Lung (tissue), 12 donors: ENCODE measurements around the gene ZSCAN30. TPM values are rescaled to one million over a fixed set of nuclear protein-coding genes. Genes with fewer than 3 reads are reported as not detected.

ENCODE experiments used
- ATAC-seq: fragments of 200-7000 bp; cut with Tn5 transposase; one replicate; pipeline ENCODE4 v1.9.1; 2020; ENCODE audit warnings: moderate number of reproducible peaks; ENCODE audit not compliant: insufficient read depth, low FRiP score
- DNase-seq, 3 donors: peaks; one replicate each; pipeline ENCODE4 v3.0.0-alpha.2; 2013 to 2017
- H3K27ac ChIP-seq, 2 donors: one replicate each; pipeline ENCODE4 v1.5.1; 2013; ENCODE audit warnings: mild to moderate bottlenecking in 2 of 2, moderate library complexity in 2 of 2, control low read depth in 1 of 2, inconsistent platforms in 1 of 2, low read depth in 1 of 2, low read length in 1 of 2
- H3K27me3 ChIP-seq, 3 donors: one replicate each; pipeline ENCODE4 v1.5.1; 2013; ENCODE audit warnings: low read length in 2 of 3; ENCODE audit not compliant: control insufficient read depth in 3 of 3, insufficient read depth in 3 of 3
- H3K36me3 ChIP-seq, 4 donors: one replicate each; pipeline ENCODE4 v1.5.1; 2013; ENCODE audit warnings: low read length in 4 of 4, mild to moderate bottlenecking in 1 of 4, moderate library complexity in 1 of 4; ENCODE audit not compliant: control insufficient read depth in 4 of 4, insufficient read depth in 4 of 4
- H3K4me1 ChIP-seq, 5 donors: one replicate each; pipeline ENCODE4 v1.5.1; 2013; ENCODE audit warnings: low read length in 5 of 5, mild to moderate bottlenecking in 2 of 5, moderate library complexity in 1 of 5; ENCODE audit not compliant: control insufficient read depth in 5 of 5, insufficient read depth in 5 of 5
- H3K4me3 ChIP-seq: one replicate; pipeline ENCODE4 v1.5.1; 2013; ENCODE audit warnings: mild to moderate bottlenecking, control low read depth, moderate library complexity
- H3K9ac ChIP-seq, 2 donors: one replicate each; pipeline ENCODE4 v1.5.1; 2013; ENCODE audit warnings: low read length in 2 of 2, control low read depth in 1 of 2; ENCODE audit not compliant: insufficient read depth in 1 of 2
- H3K9me3 ChIP-seq, 4 donors: one replicate each; pipeline ENCODE4 v1.5.1; 2013; ENCODE audit warnings: low read length in 3 of 4, mild to moderate bottlenecking in 1 of 4, moderate library complexity in 1 of 4; ENCODE audit not compliant: control insufficient read depth in 4 of 4, insufficient read depth in 3 of 4
- WGBS, 2 donors: extraction: QIAGEN DNeasy Blood & Tissue Kit; methylation state at CpG; one replicate each; pipeline ENCODE4 v1.1.7; 2013; 5-methylcytosine and 5-hydroxymethylcytosine counted together
- polyA plus RNA-seq, 2 donors: library from polyadenylated mRNA; stranded (reverse); fragments of 200-250 nt; gene quantifications; one replicate each; pipeline ENCODE4 v1.2.1, GENCODE V29; 2013
- total RNA-seq, 2 donors: library from RNA; depleted of rRNA in 1 of 2; stranded (reverse); fragments of >200 nt in 1 of 2; gene quantifications; one replicate each; pipeline ENCODE4 v1.2.1, GENCODE V29; 2014 to 2021
- TF ChIP-seq, protein P1 (sequence below): IDR thresholded peaks from 2 replicates; pipeline ENCODE4 v1.5.1; 2012; ENCODE audit warnings: mild to moderate bottlenecking; ENCODE audit errors: control extremely low read depth, extremely low read depth
- donor health status: control.
- donor health status: control.
- donor health status: Bipolar disorder and iron deficiency.
- donor health status: healthy.
- donor health status: DM: yes; HTN: yes; CAD: no.

ZSCAN30 gene
- total and polyA plus RNA-seq, 4 donors, result 5.7 to 42.6 (median 12.1) TPM

DNA sequence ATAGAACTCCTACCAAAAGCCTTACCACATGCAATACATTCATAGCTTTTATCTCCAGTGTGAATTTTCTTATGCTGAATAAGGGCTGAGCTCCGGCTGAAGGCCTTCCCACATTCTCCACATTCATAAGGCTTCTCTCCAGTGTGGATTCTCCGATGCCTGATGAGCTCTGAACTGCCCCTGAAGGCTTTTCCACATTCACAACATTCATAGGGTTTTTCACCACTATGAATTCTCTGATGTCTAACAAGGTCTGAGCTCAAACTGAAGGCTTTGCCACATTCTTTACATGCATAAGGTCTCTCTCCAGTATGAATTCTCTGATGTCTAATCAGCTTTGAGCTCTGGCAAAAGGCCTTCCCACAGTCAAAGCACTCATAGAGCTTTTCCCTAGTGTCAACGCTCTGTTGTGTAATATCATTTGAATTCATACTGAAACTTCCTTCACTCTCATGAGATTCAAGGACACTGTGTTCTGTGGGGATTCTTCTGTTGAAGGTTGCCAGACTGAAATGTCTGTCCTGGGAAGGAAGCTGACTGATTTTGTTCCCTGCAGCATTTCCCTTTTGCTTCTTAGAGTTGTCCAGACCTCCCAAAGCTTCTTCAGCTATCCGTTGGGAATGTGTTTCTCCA, 36.3 kb downstream of the ZSCAN30 start:
- H3K27me3 ChIP-seq, result no peaks in the 10 kb centered on the region
- no peak for ATAC-seq
- H3K9me3 ChIP-seq, result peaks cover 0 to 4% (median under 1%) of the 10 kb centered on the region in 4 donors
- H3K27ac ChIP-seq, result no peak overlapping the region
- H3K4me1 ChIP-seq, result no peaks in the 10 kb centered on the region
- TF ChIP-seq, protein P1, sequence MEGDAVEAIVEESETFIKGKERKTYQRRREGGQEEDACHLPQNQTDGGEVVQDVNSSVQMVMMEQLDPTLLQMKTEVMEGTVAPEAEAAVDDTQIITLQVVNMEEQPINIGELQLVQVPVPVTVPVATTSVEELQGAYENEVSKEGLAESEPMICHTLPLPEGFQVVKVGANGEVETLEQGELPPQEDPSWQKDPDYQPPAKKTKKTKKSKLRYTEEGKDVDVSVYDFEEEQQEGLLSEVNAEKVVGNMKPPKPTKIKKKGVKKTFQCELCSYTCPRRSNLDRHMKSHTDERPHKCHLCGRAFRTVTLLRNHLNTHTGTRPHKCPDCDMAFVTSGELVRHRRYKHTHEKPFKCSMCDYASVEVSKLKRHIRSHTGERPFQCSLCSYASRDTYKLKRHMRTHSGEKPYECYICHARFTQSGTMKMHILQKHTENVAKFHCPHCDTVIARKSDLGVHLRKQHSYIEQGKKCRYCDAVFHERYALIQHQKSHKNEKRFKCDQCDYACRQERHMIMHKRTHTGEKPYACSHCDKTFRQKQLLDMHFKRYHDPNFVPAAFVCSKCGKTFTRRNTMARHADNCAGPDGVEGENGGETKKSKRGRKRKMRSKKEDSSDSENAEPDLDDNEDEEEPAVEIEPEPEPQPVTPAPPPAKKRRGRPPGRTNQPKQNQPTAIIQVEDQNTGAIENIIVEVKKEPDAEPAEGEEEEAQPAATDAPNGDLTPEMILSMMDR, result no peak
- peaks cover 21 to 26% (median 24%) of the 10 kb centered on the region in 4 donors for H3K36me3 ChIP-seq
- DNase-seq, result no peak
- 94 to 98% methylated on average over 4 of the region's 4 CpGs for WGBS, 2 donors
- H3K4me3 ChIP-seq, result no peak overlapping the region
- H3K9ac ChIP-seq, result no peak overlapping the region

DNA sequence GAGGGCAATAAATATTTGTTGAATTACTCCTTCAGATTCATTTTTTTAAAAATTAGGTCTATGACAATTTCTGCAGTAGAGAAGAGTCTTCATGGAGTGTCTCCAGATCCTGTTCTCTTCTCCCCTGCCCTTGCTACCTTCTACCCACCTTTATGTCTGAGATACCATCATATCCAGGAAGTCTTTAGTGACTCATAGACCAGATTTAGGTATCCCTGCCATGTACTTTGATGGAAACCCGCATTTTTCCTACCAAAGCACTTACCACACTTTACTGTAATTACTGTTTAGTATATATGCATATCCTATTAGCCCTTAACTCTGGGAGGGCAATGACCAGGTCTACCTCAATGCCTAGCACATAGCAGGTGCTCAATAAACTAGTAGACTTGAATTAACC, 37.6 kb downstream of the ZSCAN30 start:
- TF ChIP-seq, protein P1, result no peak
- ATAC-seq (no peak), DNase-seq (no peak)
- Histone ChIP-seq H3K4me1 (no peaks in the 10 kb centered on the region), H3K9me3 (peaks cover 0 to 4% (median under 1%) of the 10 kb centered on the region in 4 donors), H3K27ac (no peak overlapping the region), H3K27me3 (no peaks in the 10 kb centered on the region), H3K36me3 (peaks cover 16 to 36% (median 26%) of the 10 kb centered on the region in 4 donors), H3K4me3 (no peak overlapping the region), H3K9ac (no peak overlapping the region)
- 93% methylated on average over 1 of the region's 1 CpG for WGBS, 2 donors

DNA sequence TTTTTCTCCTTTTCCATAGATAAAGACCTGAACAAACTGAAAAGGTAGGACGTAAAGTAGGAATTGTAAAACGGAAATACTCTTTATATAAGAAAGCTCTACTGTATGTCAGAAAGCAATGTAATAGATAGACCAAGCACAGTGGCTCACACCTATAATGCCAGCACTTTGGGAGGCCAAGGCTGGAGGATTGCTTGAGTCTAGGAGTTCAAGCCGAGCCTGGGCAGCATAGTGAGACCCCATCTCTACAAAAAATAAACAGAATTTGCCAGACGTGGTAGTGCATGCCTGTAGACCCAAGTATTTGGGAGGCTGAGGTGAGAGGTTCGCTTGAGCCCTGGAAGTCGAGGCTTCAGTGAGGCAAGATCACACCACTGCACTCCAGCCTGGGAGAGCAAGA, 41.6 kb downstream of the ZSCAN30 start:
- Histone ChIP-seq H3K4me3 (no peak overlapping the region), H3K27ac (no peak overlapping the region), H3K27me3 (no peaks in the 10 kb centered on the region), H3K9me3 (peaks cover 0 to 2% (median 0%) of the 10 kb centered on the region in 4 donors), H3K9ac (no peak overlapping the region), H3K4me1 (peaks cover 0 to 5% (median 0%) of the 10 kb centered on the region in 5 donors), H3K36me3 (peaks cover 16 to 55% (median 50%) of the 10 kb centered on the region in 4 donors)
- 95 to 100% methylated on average over 6 of the region's 6 CpGs for WGBS, 2 donors
- ATAC-seq, result no peak
- DNase-seq, result no peak
- TF ChIP-seq, protein P1, result no peak
